GM19023 (cell line): Measurements from ENCODE around the gene ARHGEF7.

ENCODE experiments used
- ATAC-seq: cut with Tn5 transposase; IDR thresholded peaks from one replicate; pipeline ENCODE4 v1.9.1; 2021; ENCODE audit warnings: mild to moderate bottlenecking, moderate library complexity; ENCODE audit not compliant: unreplicated experiment

Gene ARHGEF7

GRCh38 chr13:111270765-111271698 lies 155.9 kb downstream of the ARHGEF7 start:
- no peak for ATAC-seq

GRCh38 chr13:111272117-111272516 lies 157.0 kb downstream of the ARHGEF7 start:
- ATAC-seq, result no peak

DNA sequence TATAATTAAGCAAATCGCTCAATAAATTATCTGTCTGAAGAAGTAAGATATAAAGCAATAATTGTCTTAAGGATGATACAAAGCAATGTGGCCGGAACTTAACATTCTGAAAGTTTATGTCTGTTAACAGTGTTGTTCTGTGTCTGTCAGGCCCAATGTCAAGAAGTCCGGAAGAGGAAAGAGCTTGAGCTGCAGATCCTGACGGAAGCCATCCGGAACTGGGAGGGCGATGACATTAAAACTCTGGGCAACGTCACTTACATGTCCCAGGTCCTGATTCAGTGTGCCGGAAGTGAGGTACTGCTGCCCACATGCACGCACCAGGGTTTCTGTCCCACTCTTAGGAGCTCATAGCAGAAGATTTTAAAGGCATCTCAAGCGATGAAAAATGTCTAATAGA lies 160.3 kb downstream of the ARHGEF7 start:
- no peak for ATAC-seq

DNA sequence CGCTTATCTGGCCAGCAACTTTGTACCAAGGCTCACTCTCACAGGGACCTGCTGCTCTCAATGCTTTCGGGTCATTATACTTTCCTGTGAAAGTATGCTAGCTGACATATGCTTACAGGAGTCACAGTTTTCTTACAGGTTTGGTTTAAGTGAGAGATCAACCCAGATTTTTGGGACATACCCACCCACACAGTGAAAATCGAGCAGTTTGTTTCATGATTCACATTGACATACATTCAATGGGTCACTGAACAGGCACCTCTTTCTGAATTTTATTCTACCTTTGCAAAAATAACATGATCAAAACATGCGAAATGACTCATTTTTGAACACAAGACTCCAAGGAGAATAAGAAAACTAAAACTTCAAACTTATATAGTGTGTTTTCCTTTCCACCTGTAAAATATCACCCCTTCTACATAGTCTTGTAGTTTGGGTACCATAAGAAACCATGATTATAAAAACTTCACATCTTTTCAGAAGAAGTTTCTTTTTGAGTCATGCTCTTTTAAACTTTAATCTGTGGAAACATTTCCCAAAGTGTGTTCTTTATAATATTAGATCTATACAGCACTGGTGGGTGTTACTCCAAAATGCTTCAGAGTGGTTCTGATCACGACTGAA lies 161.0 kb downstream of the ARHGEF7 start:
- no peak for ATAC-seq

DNA sequence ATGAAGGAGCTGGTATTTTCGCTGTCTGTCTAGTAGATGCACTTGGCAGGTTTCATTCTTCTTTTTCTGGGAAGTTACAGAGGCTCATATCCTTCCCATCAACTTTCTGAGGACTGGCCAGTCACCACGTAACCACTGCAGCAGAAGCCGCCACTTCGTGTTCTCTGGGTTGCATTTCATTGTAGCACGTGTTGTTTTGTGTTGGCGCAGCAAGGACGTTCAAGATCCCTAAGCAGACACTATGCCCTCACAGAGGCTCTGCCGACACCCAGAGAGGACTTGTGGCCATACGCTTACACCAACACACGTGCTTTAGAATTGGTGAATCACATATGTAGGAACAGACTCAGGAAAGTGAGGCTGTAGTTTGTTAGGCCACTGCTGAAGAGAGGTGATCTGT lies 163.1 kb downstream of the ARHGEF7 start:
- ATAC-seq, result no peak

GRCh38 chr13:111278743-111279652 lies 163.9 kb downstream of the ARHGEF7 start:
- ATAC-seq, result no peak

GRCh38 chr13:111280226-111280625 lies 165.1 kb downstream of the ARHGEF7 start:
- no peak for ATAC-seq

DNA sequence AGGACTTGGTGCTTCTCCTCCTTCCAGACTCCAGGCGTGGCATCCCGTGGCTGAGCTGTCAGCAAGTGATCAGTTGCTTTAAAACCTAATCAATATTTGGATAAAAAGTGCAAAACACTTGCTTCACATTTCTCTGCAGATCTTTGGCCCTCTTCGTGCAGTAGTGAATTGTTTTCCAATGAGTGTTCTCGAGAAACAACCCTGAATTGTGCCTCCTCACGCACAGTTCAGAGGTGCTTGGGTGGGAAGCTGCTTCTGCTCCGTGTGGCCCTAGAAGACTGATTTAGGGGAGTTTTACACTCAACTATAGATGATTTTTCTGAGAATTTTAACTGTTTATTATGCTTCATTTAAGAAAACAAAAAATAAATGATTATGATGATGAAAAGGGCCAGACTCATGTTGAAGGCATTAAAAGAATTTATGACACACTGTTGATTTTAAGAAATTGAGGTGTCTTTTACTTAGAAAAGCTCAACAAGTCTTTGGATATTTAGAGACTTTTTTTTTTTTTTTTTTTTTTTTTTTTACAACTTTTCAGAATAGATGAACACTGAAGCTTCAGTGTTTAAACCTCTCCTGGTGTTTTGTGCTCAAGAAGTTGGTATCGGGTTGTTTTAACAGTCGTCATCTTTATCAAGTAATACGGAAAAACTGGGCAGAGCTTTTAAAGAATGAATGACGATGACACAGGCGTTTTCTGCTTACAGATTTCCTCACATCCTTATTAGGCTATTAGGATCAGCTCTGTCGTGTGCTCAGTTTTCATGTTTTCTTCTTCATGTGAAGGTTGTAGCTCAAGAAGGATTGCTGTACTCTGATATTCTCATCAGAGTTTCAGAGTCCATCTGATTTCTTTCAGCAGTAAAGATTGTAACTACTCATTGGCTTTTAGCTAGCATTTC lies 165.8 kb downstream of the ARHGEF7 start:
- ATAC-seq, result no peak

DNA sequence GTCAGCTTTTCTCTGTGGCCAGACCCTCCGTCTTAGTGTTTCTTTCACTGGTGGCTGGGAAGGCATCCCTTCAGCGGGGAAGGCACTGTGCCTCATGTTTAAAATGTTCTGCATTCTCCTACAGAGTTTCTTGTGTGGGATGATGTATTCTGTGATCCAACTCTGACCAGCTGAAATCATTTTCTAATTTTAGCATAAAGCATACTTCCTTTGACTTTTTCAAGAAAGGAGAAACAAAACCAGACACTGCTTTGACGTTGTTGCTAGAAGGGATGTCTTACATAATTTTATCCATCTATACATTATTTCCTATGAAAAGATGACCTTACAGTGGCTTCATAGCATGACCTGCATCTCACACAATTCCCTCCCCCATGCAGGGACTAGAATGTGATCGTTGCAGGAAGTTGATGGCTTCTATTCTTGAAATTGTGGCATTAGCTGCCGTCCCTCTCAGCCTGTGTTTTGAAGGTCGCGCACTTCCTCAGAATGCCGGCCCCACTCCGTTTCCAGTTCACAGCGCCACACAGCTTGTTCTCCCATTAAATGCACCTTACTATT lies 166.7 kb downstream of the ARHGEF7 start:
- no peak for ATAC-seq

DNA sequence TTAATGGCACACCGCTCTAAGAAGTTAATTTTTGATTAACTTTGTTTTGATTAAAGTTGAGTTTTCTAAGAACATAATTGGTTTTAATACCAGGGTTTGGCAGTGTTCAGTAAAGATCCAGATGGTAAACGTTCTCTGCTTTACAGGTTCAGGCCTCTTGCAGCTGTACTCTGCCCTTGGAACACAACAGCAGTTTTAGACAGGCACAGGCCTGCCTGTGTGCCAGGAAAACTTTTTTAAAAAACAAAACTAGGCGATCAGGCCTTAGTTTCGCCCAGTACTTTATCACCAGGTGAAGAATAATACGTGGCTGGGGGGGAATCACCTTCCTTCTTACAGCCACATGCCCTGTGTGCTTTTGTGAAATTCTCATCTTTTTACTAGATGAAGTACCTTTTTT lies 167.3 kb downstream of the ARHGEF7 start:
- ATAC-seq, result no peak

DNA sequence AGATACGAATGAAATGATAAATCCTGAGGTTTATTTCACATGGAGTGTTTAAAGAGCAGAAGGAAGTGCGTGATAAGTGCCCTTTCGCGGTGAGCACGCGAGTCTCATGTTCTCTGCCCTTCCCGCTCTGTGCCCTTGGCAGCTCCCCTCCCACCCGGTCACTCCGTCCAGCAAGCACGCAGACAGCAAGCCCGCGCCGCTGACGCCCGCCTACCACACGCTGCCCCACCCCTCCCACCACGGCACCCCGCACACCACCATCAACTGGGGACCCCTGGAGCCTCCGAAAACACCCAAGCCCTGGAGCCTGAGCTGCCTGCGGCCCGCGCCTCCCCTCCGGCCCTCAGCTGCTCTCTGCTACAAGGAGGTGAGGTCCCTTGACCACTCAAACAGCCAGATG lies 167.9 kb downstream of the ARHGEF7 start:
- no peak for ATAC-seq

- ATAC-seq, result no peak
Observed at GRCh38 chr13:111283457-111283856, 168.3 kb downstream of the ARHGEF7 start.

DNA sequence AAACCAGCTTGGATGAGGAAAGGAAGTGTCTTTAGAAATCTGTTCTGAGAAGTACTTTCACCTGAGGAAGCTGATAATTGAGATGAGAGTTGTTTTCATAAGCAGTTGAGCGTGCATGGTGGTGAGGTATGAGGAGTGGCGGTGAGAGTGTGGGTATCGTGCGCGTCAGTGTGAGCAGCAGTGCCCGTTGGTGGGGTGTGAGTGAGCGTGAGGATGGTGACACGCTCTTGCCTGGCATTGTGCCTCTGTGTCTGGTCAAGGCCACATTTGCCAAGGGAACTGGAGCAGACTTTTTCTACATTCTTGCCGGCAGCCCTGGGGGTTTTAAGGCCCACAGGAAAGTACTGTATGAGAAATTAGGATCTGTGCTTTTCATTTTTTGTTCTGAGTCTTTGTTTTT lies 168.9 kb downstream of the ARHGEF7 start:
- ATAC-seq, result no peak

DNA sequence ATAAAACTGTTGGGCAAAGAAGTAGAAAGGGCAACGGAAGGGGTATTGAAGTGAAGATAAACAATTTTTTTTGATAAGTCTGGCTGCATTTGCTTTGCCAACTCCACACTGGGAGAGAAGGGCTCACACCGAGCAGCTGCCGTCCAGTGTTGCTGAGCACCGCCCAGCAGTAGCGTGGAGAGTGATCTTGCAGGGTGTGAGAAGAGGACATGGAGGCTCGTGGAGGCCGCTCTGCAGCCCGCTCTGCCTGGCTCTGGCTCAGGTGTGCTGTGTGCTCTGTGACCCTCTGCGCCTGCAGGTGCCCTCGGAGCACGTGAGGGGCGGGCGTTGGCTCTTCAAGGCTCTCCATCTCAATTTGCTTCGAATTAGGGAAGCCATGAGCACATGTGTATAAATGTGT lies 169.5 kb downstream of the ARHGEF7 start:
- ATAC-seq, result no peak

DNA sequence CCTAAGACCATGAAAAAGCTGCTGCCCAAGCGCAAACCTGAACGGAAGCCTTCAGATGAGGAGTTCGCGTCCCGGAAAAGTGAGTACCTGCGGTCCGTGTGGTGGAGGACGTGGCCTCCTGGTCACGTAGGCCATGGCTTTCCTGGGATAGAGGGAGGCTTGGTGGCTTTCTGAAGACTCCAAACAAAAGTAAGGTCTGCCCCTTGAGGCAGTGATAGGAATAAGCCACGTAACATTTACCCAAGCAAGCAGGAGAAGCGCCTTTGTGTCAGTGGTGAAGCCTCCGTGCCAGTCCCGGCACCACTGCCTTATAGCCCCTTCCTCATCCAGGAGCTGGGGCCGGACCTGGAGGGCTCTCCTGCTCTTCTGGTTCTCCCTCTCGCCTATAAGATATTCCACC lies 171.1 kb downstream of the ARHGEF7 start:
- no peak for ATAC-seq

DNA sequence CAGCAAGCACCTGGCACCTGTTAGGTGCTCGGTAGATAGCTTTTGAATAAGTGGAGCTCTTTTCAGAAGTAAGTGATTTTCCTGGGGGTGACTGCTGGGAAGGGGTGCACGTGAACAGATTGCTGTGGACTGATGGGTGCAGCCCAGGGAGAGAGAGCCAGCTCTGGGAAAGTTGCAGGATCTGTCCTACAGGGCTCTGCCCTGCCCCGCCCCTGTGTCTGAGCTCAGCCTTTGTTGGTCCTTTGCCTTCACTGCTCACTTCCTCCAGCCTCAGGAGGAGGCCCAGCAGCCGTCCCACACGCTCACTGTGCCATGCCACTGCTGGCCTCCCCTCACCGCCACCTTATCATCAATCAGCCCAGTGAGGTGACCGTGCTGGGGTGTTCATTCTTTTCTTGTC lies 171.6 kb downstream of the ARHGEF7 start:
- ATAC-seq, result no peak

- no peak for ATAC-seq
Observed at GRCh38 chr13:111287201-111287600, 172.1 kb downstream of the ARHGEF7 start.

- ATAC-seq, result no peak
Observed at GRCh38 chr13:111288276-111288675, 173.2 kb downstream of the ARHGEF7 start.

DNA sequence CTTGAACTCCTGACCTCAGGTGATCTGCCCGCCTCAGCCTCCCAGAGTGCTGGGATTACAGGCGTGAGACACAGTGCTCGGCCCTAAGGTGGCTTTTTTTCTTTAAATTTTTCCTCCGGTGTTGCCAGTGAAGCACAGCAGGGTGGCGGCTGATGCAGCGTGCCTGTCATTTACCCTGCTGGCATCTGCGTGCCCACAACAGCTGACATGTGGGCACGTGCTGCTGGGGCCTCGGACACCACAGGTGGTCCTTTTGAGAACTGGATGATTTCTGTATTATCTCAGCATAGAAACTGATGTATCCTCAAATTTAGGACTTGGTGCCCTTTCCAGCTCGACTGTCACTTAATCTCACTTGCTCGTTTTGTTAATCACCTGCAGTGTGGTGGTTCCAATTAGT lies 174.1 kb downstream of the ARHGEF7 start:
- ATAC-seq, result no peak

- ATAC-seq, result no peak
Observed at GRCh38 chr13:111291908-111292307, 176.8 kb downstream of the ARHGEF7 start.
